Measurements from ENCODE around the gene SLCO2B1.

DNA sequence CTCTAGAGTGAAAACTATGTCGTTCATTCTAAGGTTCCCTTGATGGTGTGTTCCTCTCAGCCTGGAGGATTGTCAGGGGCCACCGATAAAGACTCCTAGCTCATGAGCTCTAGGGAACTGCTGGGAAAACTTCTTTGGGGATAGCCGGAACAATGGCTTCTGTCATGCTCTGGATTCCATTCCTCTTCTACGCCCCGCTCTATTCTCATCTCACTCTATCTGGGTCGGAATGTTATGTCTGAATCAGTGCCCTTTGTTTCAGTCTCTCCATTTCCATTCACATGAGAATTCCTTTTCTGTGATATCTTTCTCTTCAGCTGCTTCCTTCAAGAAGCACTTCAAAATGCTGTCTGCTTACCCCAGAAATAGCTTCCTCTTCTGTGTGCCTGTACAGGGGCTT lies 16.9 kb upstream of the SLCO2B1 start:
- TF ChIP-seq, protein P1, sequence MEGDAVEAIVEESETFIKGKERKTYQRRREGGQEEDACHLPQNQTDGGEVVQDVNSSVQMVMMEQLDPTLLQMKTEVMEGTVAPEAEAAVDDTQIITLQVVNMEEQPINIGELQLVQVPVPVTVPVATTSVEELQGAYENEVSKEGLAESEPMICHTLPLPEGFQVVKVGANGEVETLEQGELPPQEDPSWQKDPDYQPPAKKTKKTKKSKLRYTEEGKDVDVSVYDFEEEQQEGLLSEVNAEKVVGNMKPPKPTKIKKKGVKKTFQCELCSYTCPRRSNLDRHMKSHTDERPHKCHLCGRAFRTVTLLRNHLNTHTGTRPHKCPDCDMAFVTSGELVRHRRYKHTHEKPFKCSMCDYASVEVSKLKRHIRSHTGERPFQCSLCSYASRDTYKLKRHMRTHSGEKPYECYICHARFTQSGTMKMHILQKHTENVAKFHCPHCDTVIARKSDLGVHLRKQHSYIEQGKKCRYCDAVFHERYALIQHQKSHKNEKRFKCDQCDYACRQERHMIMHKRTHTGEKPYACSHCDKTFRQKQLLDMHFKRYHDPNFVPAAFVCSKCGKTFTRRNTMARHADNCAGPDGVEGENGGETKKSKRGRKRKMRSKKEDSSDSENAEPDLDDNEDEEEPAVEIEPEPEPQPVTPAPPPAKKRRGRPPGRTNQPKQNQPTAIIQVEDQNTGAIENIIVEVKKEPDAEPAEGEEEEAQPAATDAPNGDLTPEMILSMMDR (IDR thresholded peaks at IDR 0.05; ENCODE audit: low read depth, low read length, missing input control): no peak
- TF ChIP-seq, protein P2, sequence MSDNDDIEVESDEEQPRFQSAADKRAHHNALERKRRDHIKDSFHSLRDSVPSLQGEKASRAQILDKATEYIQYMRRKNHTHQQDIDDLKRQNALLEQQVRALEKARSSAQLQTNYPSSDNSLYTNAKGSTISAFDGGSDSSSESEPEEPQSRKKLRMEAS (IDR thresholded peaks at IDR 0.05): no peak
- no peak for TF ChIP-seq TAF1 (conservative IDR thresholded peaks at IDR 0.05)
- no peak for TF ChIP-seq JUND (IDR thresholded peaks at IDR 0.05)
- TF ChIP-seq SP1 (IDR thresholded peaks at IDR 0.05): no peak

Measured in liver (tissue), 3 donors.